ENCODE results near the gene MMP15.

DNA sequence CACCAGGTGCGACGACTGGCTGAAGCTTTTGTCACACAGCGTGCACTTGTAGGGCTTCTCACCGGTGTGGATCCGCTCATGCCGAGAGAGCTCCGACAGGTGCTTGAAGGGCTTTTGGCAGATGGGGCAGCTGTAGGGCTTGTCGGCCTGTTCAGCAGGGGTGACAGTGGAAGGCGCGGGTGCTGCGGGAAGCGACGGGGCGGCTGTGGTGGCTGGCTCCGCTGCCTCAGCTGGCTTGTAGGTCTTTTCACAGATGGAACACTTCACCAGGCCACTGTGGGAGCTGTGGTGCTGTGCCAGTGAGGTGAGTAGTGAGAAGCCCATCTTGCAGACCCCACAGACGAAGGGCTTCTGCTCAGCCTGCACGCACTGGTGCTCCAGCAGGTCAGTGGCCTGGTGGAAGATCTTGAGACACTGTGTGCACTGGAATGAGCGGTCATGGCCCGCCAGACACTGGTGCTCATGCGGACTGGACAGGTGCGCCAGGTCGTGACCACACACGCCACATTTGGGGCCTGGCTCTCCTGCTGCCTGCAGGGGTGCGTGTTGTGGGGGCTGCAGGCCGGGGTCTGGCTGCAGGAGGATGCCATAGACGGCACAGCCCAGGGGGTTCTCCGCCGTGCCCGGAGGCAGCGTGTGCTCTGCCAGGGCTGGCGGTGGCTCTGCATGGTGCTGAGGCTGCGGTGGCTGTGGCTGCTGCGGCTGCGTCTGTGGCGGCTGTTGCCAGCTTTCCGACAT lies 27.9 kb upstream of the MMP15 start:
- TF ChIP-seq CTCF (conservative IDR thresholded peaks at IDR 0.05; ENCODE audit: low read depth, low read length) = no peak
- no peak for TF ChIP-seq EZH2 (IDR thresholded peaks at IDR 0.05; ENCODE audit: borderline replicate concordance, low read depth, low read length, poor library complexity, severe bottlenecking)
